Middle frontal gyrus (tissue), 1 donor: ENCODE results near the gene SKAP2.
"Not testable (repeated sequence)": the region's sequence is repeated elsewhere in the genome, so short reads cannot be mapped to it uniquely, and the experiment has no call there.

Experiments used
- DNase-seq: peaks from one replicate; pipeline ENCODE4 v3.0.0-alpha.2; 2015; ENCODE audit warnings: low spot score; ENCODE audit errors: extremely low spot score

SKAP2 gene

GRCh38 chr7:26857506-26858240, 6.7 kb downstream of the SKAP2 start:
- DNase-seq, result no peak

- DNase-seq, result no peak
Observed at GRCh38 chr7:26857170-26857505, 7.3 kb downstream of the SKAP2 start.

- DNase-seq, result no peak
Observed at GRCh38 chr7:26856176-26856985, 8.0 kb downstream of the SKAP2 start.

GRCh38 chr7:26854876-26855855, 9.2 kb downstream of the SKAP2 start:
- DNase-seq, result no peak

- DNase-seq, result peak; percentile 14
Observed at GRCh38 chr7:26853788-26854393, 10.5 kb downstream of the SKAP2 start.

- DNase-seq, result no peak
Observed at GRCh38 chr7:26850193-26850651, 14.2 kb downstream of the SKAP2 start.

- DNase-seq, result no peak
Observed at GRCh38 chr7:26843705-26844104, 20.7 kb downstream of the SKAP2 start.

GRCh38 chr7:26842897-26843296, 21.5 kb downstream of the SKAP2 start:
- no peak for DNase-seq

GRCh38 chr7:26841003-26841739, 23.2 kb downstream of the SKAP2 start:
- no peak for DNase-seq

GRCh38 chr7:26836793-26837192, 27.6 kb downstream of the SKAP2 start:
- DNase-seq, result not testable (repeated sequence)

GRCh38 chr7:26815426-26815825, 49.0 kb downstream of the SKAP2 start:
- DNase-seq, result no peak

GRCh38 chr7:26813432-26813831, 51.0 kb downstream of the SKAP2 start:
- no peak for DNase-seq

- DNase-seq, result no peak
Observed at GRCh38 chr7:26794541-26794940, 69.8 kb downstream of the SKAP2 start.

- no peak for DNase-seq
Observed at GRCh38 chr7:26792576-26792975, 71.8 kb downstream of the SKAP2 start.

GRCh38 chr7:26792006-26792405, 72.4 kb downstream of the SKAP2 start:
- no peak for DNase-seq

- no peak for DNase-seq
Observed at GRCh38 chr7:26789481-26790184, 74.8 kb downstream of the SKAP2 start.

- DNase-seq, result no peak
Observed at GRCh38 chr7:26787701-26788100, 76.7 kb downstream of the SKAP2 start.

GRCh38 chr7:26784118-26784517, 80.3 kb downstream of the SKAP2 start:
- DNase-seq, result no peak

GRCh38 chr7:26782501-26782900, 81.9 kb downstream of the SKAP2 start:
- DNase-seq, result no peak
